Trophoblast cell (in vitro differentiated cells and primary cell): ENCODE measurements around the gene RGPD6.
"Not testable (repeated sequence)": the region's sequence is repeated elsewhere in the genome, so short reads cannot be mapped to it uniquely, and the experiment has no call there.

ENCODE experiments used
- DNase-seq, 2 donors: peaks; one replicate each; pipeline ENCODE4 v3.0.0-alpha.2; 2016
- H2AFZ ChIP-seq: 2 replicates; pipeline ENCODE4 v1.6.1; 2013; ENCODE audit warnings: low read length, moderate library complexity, mild to moderate bottlenecking; ENCODE audit not compliant: insufficient read depth, poor library complexity
- H2AK5ac ChIP-seq: 2 replicates; pipeline ENCODE4 v1.6.1; 2013; ENCODE audit warnings: mild to moderate bottlenecking, low read length
- H2BK120ac ChIP-seq: 2 replicates; pipeline ENCODE4 v1.6.1; 2013; ENCODE audit warnings: low read length, mild to moderate bottlenecking, moderate library complexity; ENCODE audit not compliant: insufficient read depth, poor library complexity
- H2BK12ac ChIP-seq: 2 replicates; pipeline ENCODE4 v1.6.1; 2013; ENCODE audit warnings: mild to moderate bottlenecking, low read length, moderate library complexity
- H2BK5ac ChIP-seq: 2 replicates; pipeline ENCODE4 v1.6.1; 2013; ENCODE audit warnings: low read length, low read depth, moderate library complexity, mild to moderate bottlenecking; ENCODE audit not compliant: poor library complexity
- H3K14ac ChIP-seq: 2 replicates; pipeline ENCODE4 v1.6.1; 2013; ENCODE audit warnings: mild to moderate bottlenecking, low read length
- H3K18ac ChIP-seq: 2 replicates; pipeline ENCODE4 v1.6.1; 2013; ENCODE audit warnings: mild to moderate bottlenecking, low read length
- H3K23ac ChIP-seq: 2 replicates; pipeline ENCODE4 v1.6.1; 2013; ENCODE audit warnings: low read length
- H3K27ac ChIP-seq: 2 replicates; pipeline ENCODE4 v1.5.1; 2013; ENCODE audit warnings: low read depth, mild to moderate bottlenecking, inconsistent platforms, low read length, moderate library complexity
- H3K27me3 ChIP-seq: 2 replicates; pipeline ENCODE4 v1.6.1; 2013; ENCODE audit warnings: inconsistent platforms, mild to moderate bottlenecking, low read length, moderate library complexity; ENCODE audit not compliant: insufficient read depth
- H3K36me3 ChIP-seq, 2 experiments: 1 replicate in 1 of 2; 2 replicates in 1 of 2; pipeline ENCODE4 v1.6.1; 2013; ENCODE audit warnings: low read length in 2 of 2, mild to moderate bottlenecking in 2 of 2, moderate library complexity in 1 of 2; ENCODE audit not compliant: insufficient read depth in 2 of 2, control insufficient read depth in 1 of 2
- H3K4ac ChIP-seq: 2 replicates; pipeline ENCODE4 v1.6.1; 2013; ENCODE audit warnings: low read depth, mild to moderate bottlenecking, low read length, moderate library complexity
- H3K4me1 ChIP-seq, 2 experiments: 1 replicate in 1 of 2; 2 replicates in 1 of 2; pipeline ENCODE4 v1.6.1; 2013; ENCODE audit warnings: low read length in 2 of 2, mild to moderate bottlenecking in 2 of 2, moderate library complexity in 1 of 2; ENCODE audit not compliant: insufficient read depth in 2 of 2, control insufficient read depth in 1 of 2
- H3K4me2 ChIP-seq: 2 replicates; pipeline ENCODE4 v1.6.1; 2013; ENCODE audit warnings: inconsistent platforms, mild to moderate bottlenecking, low read length, moderate library complexity
- H3K4me3 ChIP-seq: 2 replicates; pipeline ENCODE4 v1.5.1; 2013; ENCODE audit warnings: mild to moderate bottlenecking, low read depth, low read length, inconsistent platforms
- H3K79me1 ChIP-seq: one replicate; pipeline ENCODE4 v1.6.1; 2013; ENCODE audit warnings: low read length
- H3K79me2 ChIP-seq: 2 replicates; pipeline ENCODE4 v1.6.1; 2013; ENCODE audit warnings: low read length, mild to moderate bottlenecking; ENCODE audit not compliant: control insufficient read depth, insufficient read depth, poor library complexity
- H3K9ac ChIP-seq: 2 replicates; pipeline ENCODE4 v1.6.1; 2013; ENCODE audit warnings: mild to moderate bottlenecking, low read length
- H3K9me3 ChIP-seq: 2 replicates; pipeline ENCODE4 v1.6.1; 2013; ENCODE audit warnings: low read depth, mild to moderate bottlenecking, control low read depth, inconsistent platforms, low read length; ENCODE audit not compliant: insufficient read depth
- H4K12ac ChIP-seq: 2 replicates; pipeline ENCODE4 v1.6.1; 2013; ENCODE audit warnings: low read depth, mild to moderate bottlenecking, low read length, moderate library complexity
- H4K8ac ChIP-seq: 2 replicates; pipeline ENCODE4 v1.6.1; 2013; ENCODE audit warnings: low read depth, mild to moderate bottlenecking, low read length, moderate library complexity
- H4K91ac ChIP-seq: one replicate; pipeline ENCODE4 v1.6.1; 2013; ENCODE audit warnings: low read depth, mild to moderate bottlenecking, low read length, moderate library complexity
- WGBS: extraction: QIAGEN DNeasy Blood & Tissue Kit; methylation state at CpG from one replicate; pipeline ENCODE4 v1.1.7; 2013; ENCODE audit warnings: missing lambda C conversion rate; ENCODE audit not compliant: insufficient read length, insufficient coverage; ENCODE audit errors: extremely low coverage; 5-methylcytosine and 5-hydroxymethylcytosine counted together

RGPD6 gene

DNA sequence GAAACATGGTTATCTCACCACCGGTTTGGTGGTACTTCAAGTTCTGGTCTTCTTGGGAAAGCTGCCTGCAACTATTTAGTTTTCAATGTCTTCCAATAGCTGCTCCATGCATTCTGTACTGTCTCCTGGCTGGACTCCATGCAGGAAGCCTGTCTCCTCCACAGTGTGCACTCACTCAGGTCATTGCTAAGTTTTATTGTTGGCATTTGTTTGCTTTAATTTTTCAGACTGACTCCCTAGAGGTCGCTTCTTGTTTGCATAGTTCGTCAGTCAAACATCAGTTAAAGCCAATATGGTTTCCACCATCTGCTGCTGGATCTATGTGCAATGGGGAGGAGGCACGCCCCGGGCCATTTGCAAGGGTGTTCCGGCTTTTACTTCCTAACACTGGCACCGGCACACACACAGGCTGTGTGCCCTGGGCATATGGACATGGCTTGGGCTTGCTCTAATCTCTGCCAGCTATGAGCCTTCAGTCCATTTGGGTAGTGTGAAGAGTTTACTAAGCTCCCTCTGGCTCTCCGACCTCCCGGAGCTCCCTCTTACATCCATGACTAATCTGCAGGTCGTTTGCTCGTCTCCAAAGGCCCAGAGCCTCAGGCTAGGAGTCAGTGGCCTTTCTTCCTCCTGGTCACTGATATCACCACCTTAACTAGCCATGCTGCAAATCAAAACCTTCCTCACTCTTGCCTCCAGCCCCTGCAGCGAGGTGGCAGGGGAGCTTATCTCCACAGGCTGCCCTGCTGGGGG is 2.4 kb upstream of the RGPD6 start:
- not testable (repeated sequence) for H3K4ac ChIP-seq, H3K27ac ChIP-seq, H3K36me3 ChIP-seq, H3K23ac ChIP-seq, H2AFZ ChIP-seq, H4K8ac ChIP-seq, H3K18ac ChIP-seq, H3K4me2 ChIP-seq, H2BK5ac ChIP-seq, H3K4me1 ChIP-seq, H3K9ac ChIP-seq, H3K9me3 ChIP-seq, H2AK5ac ChIP-seq, H4K12ac ChIP-seq, H3K79me1 ChIP-seq, H3K4me3 ChIP-seq, H3K27me3 ChIP-seq, H2BK120ac ChIP-seq, DNase-seq, H4K91ac ChIP-seq, H2BK12ac ChIP-seq, H3K14ac ChIP-seq, H3K79me2 ChIP-seq
- no CpG with 5 or more reads among the region's 12 CpGs for WGBS

DNA sequence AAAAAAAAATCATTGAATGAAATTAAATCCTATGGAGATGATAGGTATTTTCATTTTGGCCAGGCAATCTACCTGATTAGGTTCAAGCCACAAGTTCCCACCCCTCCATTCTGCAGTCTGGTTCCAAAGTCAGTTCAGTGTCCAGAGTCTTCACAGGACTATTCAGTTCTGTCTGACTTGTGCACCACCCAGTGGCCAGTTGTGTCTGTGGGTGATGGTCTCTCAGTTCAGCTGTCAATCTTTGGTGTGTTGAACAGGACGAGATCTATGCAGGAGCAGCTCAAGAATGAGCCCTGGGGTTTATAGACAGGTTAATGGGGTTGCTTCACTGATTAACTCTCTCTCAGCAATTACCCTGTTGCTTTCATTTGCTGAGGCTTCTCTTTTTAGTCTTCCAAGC is 1.4 kb upstream of the RGPD6 start:
- not testable (repeated sequence) for H3K79me1 ChIP-seq, H3K9ac ChIP-seq, H3K36me3 ChIP-seq, H3K4me1 ChIP-seq, H3K4me3 ChIP-seq, H3K4ac ChIP-seq, H4K91ac ChIP-seq, H3K9me3 ChIP-seq, DNase-seq, H4K12ac ChIP-seq, H3K27me3 ChIP-seq, H3K18ac ChIP-seq, H3K23ac ChIP-seq, H2BK120ac ChIP-seq, H3K79me2 ChIP-seq, H4K8ac ChIP-seq, H2BK12ac ChIP-seq, H2BK5ac ChIP-seq, H2AK5ac ChIP-seq, H2AFZ ChIP-seq, H3K4me2 ChIP-seq, H3K27ac ChIP-seq, H3K14ac ChIP-seq
- WGBS, result no CpG with 5 or more reads among the region's 1 CpG

DNA sequence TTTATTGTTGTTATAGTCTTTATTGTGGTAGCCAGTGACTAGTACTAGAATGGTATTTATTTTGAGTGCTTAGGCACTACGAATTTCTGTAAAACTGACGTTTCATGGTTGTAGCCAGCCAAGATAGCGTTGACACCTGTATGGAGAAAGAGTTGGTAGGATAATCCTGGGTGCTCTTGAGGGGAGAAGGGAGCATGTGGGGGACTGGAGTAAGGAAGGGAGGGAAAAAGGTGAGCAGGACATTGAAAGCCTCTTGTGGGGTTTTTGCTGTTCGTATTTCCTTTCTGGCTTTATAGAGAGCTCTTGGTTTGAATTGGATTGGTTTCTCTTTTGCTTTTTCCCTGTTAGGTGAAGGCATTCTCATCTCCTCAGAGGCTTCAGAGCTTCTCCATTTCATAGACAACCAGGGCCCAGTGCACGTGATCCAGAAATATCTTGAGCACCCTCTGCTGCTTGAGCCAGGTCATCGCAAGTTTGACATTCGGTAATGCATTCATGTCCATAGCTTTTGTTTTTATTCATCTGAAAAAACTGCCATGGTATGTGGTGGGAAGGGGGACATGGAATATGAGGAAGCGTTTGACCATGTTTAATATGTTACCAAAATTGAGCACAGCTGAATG is 77.2 kb downstream of the RGPD6 start:
- not testable (repeated sequence) for H3K4ac ChIP-seq, H3K36me3 ChIP-seq, H3K79me2 ChIP-seq, H4K91ac ChIP-seq, H4K8ac ChIP-seq, H3K4me2 ChIP-seq, H2BK12ac ChIP-seq, H3K4me3 ChIP-seq, H3K9ac ChIP-seq, H2AK5ac ChIP-seq, H4K12ac ChIP-seq, H3K27ac ChIP-seq, H2BK5ac ChIP-seq, H3K27me3 ChIP-seq, H3K9me3 ChIP-seq, H3K14ac ChIP-seq, H3K4me1 ChIP-seq, H3K18ac ChIP-seq, H3K79me1 ChIP-seq, DNase-seq, H2AFZ ChIP-seq, H2BK120ac ChIP-seq, H3K23ac ChIP-seq
- no CpG with 5 or more reads among the region's 8 CpGs for WGBS

DNA sequence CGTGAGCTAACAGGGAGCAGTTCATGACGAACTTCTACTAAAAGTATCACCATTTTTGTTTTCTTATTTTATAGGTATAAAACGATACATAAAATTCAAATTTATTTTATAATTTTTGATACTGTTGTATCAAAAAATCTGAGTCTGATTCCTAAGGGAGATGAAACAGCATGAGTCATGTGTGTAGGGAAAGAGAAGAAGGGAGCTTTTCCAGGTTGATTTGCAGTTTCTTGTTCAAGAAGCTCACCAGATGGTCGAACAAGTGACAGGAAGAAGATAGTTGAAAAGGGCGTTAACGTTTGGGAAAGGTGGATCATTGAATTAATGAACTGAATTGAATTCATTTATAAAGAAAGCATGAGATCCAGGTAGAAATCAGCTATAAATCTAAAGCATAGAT is 81.0 kb downstream of the RGPD6 start:
- H3K9ac ChIP-seq, H3K36me3 ChIP-seq, H2BK120ac ChIP-seq, H4K12ac ChIP-seq, H3K14ac ChIP-seq, H3K4me1 ChIP-seq, H3K79me1 ChIP-seq, H3K18ac ChIP-seq, H4K91ac ChIP-seq, H4K8ac ChIP-seq, H3K4me3 ChIP-seq, H2BK5ac ChIP-seq, H3K27ac ChIP-seq, H3K27me3 ChIP-seq, H3K4me2 ChIP-seq, H3K79me2 ChIP-seq, H3K4ac ChIP-seq, H2AK5ac ChIP-seq, H2BK12ac ChIP-seq, H3K9me3 ChIP-seq, H3K23ac ChIP-seq, DNase-seq, H2AFZ ChIP-seq: not testable (repeated sequence)
- no CpG with 5 or more reads among the region's 6 CpGs for WGBS
